Measurements from ENCODE around the gene XYLT1. TPM values are rescaled to one million over a fixed set of nuclear protein-coding genes. Genes with fewer than 3 reads are reported as not detected.

Gene XYLT1
- total RNA-seq, 6 experiments from 2014 or later, result 22.0 to 51.1 (median 27.5) TPM

DNA sequence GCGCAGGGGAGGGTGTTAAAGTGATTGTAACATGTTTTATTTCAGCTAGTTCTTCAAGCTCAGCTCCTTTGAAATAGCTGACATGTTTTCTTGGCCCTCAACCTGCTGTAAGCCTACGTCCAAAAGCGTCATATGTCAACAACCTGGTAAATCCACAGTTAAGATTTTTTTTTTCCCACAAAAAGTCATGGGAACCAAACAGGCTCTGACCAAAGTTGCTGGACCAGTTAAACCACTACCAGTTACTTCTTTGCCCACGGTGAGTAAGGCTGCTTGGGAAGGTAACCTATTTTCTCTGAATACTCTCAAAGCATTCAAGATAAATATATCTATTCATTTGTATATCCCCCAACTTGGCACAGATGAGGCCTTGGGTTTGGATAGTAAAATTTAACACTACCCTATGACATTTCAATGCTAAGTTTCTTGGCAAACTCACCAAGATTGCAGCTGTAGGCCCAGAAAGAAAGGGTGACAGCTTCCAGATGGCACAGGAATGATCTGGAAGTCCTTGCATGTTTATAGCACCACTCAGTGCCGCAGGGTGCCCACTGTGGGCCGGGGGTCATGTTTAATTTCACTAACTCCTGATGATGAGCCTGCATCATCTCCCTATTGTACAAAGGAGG lies 166.2 kb downstream of the XYLT1 start:
- peaks cover 18% of the 10 kb centered on the region for H3K4me1 Mint-ChIP-seq (ENCODE audit: low read depth)
- H3K27ac Mint-ChIP-seq, result no peak overlapping the region
- DNase-seq, result no peak
- no peaks in the 10 kb centered on the region for H3K9me3 Mint-ChIP-seq
- H3K4me3 Mint-ChIP-seq, result no peak overlapping the region
- H3K36me3 Mint-ChIP-seq (ENCODE audit: low read depth), result no peaks in the 10 kb centered on the region
- TF ChIP-seq, protein P1, sequence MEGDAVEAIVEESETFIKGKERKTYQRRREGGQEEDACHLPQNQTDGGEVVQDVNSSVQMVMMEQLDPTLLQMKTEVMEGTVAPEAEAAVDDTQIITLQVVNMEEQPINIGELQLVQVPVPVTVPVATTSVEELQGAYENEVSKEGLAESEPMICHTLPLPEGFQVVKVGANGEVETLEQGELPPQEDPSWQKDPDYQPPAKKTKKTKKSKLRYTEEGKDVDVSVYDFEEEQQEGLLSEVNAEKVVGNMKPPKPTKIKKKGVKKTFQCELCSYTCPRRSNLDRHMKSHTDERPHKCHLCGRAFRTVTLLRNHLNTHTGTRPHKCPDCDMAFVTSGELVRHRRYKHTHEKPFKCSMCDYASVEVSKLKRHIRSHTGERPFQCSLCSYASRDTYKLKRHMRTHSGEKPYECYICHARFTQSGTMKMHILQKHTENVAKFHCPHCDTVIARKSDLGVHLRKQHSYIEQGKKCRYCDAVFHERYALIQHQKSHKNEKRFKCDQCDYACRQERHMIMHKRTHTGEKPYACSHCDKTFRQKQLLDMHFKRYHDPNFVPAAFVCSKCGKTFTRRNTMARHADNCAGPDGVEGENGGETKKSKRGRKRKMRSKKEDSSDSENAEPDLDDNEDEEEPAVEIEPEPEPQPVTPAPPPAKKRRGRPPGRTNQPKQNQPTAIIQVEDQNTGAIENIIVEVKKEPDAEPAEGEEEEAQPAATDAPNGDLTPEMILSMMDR (IDR thresholded peaks at IDR 0.05), result no peak
- H3K27me3 Mint-ChIP-seq (ENCODE audit: insufficient read depth), result peaks cover 3% of the 10 kb centered on the region

DNA sequence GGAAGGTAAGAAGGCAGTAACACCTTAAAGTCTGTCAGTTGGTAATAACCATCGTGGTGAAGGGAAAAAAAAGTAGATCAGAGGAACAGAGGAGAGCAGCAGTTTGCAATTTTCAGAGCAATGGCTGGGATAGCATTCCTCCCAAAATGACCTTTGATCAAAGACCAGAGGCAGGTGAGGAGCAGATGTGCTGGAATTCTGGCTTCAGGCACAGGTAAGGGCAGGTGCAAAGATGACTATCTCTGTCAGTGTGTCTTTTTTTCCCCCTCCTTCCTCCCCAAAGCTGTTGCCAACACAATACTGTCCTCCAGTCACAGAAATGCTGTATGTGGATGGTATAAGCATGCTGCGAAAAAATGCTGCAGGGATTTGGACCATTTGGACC lies 166.7 kb downstream of the XYLT1 start:
- H3K4me3 Mint-ChIP-seq, result no peak overlapping the region
- H3K27me3 Mint-ChIP-seq (ENCODE audit: insufficient read depth), result peaks cover 3% of the 10 kb centered on the region
- no peak overlapping the region for H3K27ac Mint-ChIP-seq

DNA sequence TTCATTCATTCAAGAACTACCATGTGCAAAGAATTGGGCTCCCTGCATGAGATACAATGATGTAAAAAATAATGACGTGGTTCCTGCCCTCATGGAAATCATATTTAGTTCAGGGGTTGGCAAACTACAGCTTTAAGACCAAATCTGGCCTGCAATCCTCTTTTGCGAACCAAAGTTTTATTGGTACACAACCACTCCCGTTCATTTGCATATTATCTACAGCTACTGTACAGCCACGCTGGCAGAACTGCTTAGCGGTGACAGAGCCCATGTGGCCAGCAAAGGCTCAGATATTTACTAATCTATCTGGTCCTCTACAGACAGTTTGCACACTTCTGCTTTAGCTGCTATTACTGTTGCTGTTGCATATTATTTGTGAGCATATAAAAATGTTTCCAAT lies 167.7 kb downstream of the XYLT1 start:
- TF ChIP-seq, protein P1 (IDR thresholded peaks at IDR 0.05), result no peak
- no peaks in the 10 kb centered on the region for H3K36me3 Mint-ChIP-seq (ENCODE audit: low read depth)
- no peaks in the 10 kb centered on the region for H3K9me3 Mint-ChIP-seq
- peaks cover 20% of the 10 kb centered on the region for H3K4me1 Mint-ChIP-seq (ENCODE audit: low read depth)
- no peak overlapping the region for H3K4me3 Mint-ChIP-seq
- H3K27me3 Mint-ChIP-seq (ENCODE audit: insufficient read depth), result peaks cover 3% of the 10 kb centered on the region
- no peak for DNase-seq
- H3K27ac Mint-ChIP-seq, result no peak overlapping the region

More for the DNA sequence above, 166.7 kb downstream of the XYLT1 start:
- TF ChIP-seq, protein P1 (IDR thresholded peaks at IDR 0.05), result no peak
- peaks cover 20% of the 10 kb centered on the region for H3K4me1 Mint-ChIP-seq (ENCODE audit: low read depth)
- H3K9me3 Mint-ChIP-seq, result no peaks in the 10 kb centered on the region
- DNase-seq, result no peak
- H3K36me3 Mint-ChIP-seq (ENCODE audit: low read depth), result no peaks in the 10 kb centered on the region

DNA sequence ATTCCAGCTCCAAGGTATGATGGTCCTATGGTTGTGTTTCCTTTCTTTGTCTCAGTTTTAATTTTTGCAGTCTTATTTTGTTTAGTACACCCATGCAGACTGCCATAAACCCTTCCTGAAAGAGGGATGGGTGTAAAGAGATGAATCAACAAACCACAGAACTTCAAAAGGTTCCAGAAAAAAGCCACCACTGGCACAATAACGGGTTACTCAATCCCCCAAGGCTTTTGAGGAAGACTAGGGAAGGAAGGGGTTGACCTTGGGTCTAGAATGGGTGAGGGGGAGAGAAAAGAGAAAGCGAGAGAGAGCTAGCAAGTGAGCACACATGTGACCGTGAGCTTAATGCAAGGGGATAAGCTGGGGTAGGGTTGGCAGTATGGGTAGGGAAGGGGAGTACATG lies 168.1 kb downstream of the XYLT1 start:
- TF ChIP-seq, protein P1 (IDR thresholded peaks at IDR 0.05), result no peak
- no peak for DNase-seq
- H3K36me3 Mint-ChIP-seq (ENCODE audit: low read depth), result no peaks in the 10 kb centered on the region
- H3K4me3 Mint-ChIP-seq, result no peak overlapping the region
- H3K27me3 Mint-ChIP-seq (ENCODE audit: insufficient read depth), result peaks cover 3% of the 10 kb centered on the region
- H3K4me1 Mint-ChIP-seq (ENCODE audit: low read depth), result peaks cover 20% of the 10 kb centered on the region
- no peaks in the 10 kb centered on the region for H3K9me3 Mint-ChIP-seq
- H3K27ac Mint-ChIP-seq, result no peak overlapping the region

DNA sequence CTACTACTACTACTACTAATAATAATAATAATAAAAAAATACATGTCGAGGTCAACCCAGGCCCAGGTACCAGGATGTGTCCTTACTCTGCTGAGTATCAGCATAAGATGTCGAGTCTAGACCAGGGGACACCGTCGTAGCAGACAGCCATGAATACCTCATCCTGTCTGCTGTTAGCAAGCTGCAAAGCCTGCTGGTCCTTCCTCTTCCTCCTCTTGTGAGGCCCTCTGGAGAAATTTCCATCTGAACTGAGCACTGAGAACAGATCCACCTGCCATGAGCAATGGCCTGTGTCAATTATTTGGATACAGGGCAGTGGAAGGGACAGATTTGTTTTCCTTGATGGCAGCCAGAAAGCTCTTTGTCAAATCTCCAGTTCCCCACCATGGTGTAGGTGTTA lies 168.5 kb downstream of the XYLT1 start:
- H3K4me3 Mint-ChIP-seq, result no peak overlapping the region
- H3K9me3 Mint-ChIP-seq, result no peaks in the 10 kb centered on the region
- peaks cover 20% of the 10 kb centered on the region for H3K4me1 Mint-ChIP-seq (ENCODE audit: low read depth)
- peaks cover 3% of the 10 kb centered on the region; the same call in 1 of the 2 replicates for H3K27me3 Mint-ChIP-seq (ENCODE audit: insufficient read depth)
- H3K36me3 Mint-ChIP-seq (ENCODE audit: low read depth), result no peaks in the 10 kb centered on the region
- TF ChIP-seq, protein P1 (IDR thresholded peaks at IDR 0.05), result no peak
- H3K27ac Mint-ChIP-seq, result no peak overlapping the region
- DNase-seq, result no peak

Data from HFFc6 (cell line).